Activated B cell treated with CpG ODN at 0.5 μM for 24 hours (primary cell): Measurements from ENCODE around the gene HTATIP2. TPM values are rescaled to one million over a fixed set of nuclear protein-coding genes. Genes with fewer than 3 reads are reported as not detected.

Experiments used
- ATAC-seq: fragments of 200-7000 bp; cut with Tn5 transposase; one replicate; pipeline ENCODE4 v1.10.0; 2021; ENCODE audit warnings: low read depth, mild to moderate bottlenecking, moderate library complexity
- CTCF ChIA-PET: fragments of 350-600 bp; sonication (Branson Sonifier 250); formaldehyde crosslinking; loops from one replicate; lab custom pipeline; 2021; ENCODE audit warnings: antibody characterized with exemption; lab: Charles Lee
- POLR2A ChIA-PET: fragments of 350-600 bp; sonication (Branson Sonifier 250); formaldehyde crosslinking; loops from one replicate; lab custom pipeline; 2021; ENCODE audit warnings: antibody characterized with exemption; lab: Charles Lee
- DNase-seq: peaks from one replicate; pipeline ENCODE4 v3.0.0; 2022
- H3K27ac Mint-ChIP-seq: one replicate; pipeline ENCODE4 v1.8.0; 2020; ENCODE audit warnings: mixed read lengths
- H3K27me3 Mint-ChIP-seq: one replicate; pipeline ENCODE4 v1.8.0; 2021; ENCODE audit warnings: mixed read lengths
- H3K36me3 Mint-ChIP-seq: one replicate; pipeline ENCODE4 v1.8.0; 2021; ENCODE audit warnings: low read depth, mixed read lengths
- H3K4me1 Mint-ChIP-seq: one replicate; pipeline ENCODE4 v1.8.0; 2021; ENCODE audit warnings: mixed read lengths
- H3K4me3 Mint-ChIP-seq: one replicate; pipeline ENCODE4 v1.8.0; 2020; ENCODE audit warnings: mild to moderate bottlenecking, mixed read lengths
- H3K9me3 Mint-ChIP-seq: one replicate; pipeline ENCODE4 v1.8.0; 2020; ENCODE audit warnings: mixed read lengths
- CTCF ChIP-seq: fragments of 200-600 bp; IDR thresholded peaks from one replicate; pipeline ENCODE4 v1.8.0; 2022; ENCODE audit warnings: antibody characterized with exemption, mild to moderate bottlenecking
- intact Hi-C: fragments of 100-400 bp; cut with micrococcal nuclease; formaldehyde crosslinking; loops from one replicate; pipeline ENCODE4 v1.15.1; 2024
- total RNA-seq: library from RNA; stranded (reverse); gene quantifications from 2 replicates; pipeline ENCODE4 v1.2.3, GENCODE V29; 2022

The HTATIP2 gene
- 35.7 and 36.5 TPM in 2 replicates for total RNA-seq

- CTCF ChIA-PET: interaction anchor here (1.3 kb wide), 1 partner anchor 11 kb away, joined by 6 read pairs; no protein-coding TSS in a partner anchor
- H3K4me3 Mint-ChIP-seq: peak within 1 kb of the TSS; percentile 88
- peaks cover 21% of the 10 kb centered on the region for H3K36me3 Mint-ChIP-seq
- no peak for TF ChIP-seq CTCF
- intact Hi-C loops: loop anchor here (1.0 to 10.0 kb wide), 4 partner anchors 24 to 1969 kb away; partner anchors contain the start of genes E2F8, LDHA, PRMT3 and SPTY2D1
- H3K27me3 Mint-ChIP-seq: no peaks in the 10 kb centered on the region
- H3K4me1 Mint-ChIP-seq: peaks cover 57% of the 10 kb centered on the region
- peak; percentile 87 for ATAC-seq
- no peaks in the 10 kb centered on the region for H3K9me3 Mint-ChIP-seq
- POLR2A ChIA-PET: interaction anchor here (0.7 to 1.9 kb wide), 4 partner anchors 10 to 24 kb away, joined by 3 to 22 read pairs (median 4); partner anchors contain the start of gene PRMT3
- peak within 1 kb of the TSS; percentile 89 for H3K27ac Mint-ChIP-seq
- DNase-seq: peak; percentile 78
Measured at GRCh38 chr11:20363500-20364340, at the start of gene HTATIP2. Gene HTATIP2 (plus strand): TSS chr11:20363714. CDS start chr11:20364238, 524 bp downstream.

GRCh38 chr11:20315800-20316199 is 47.7 kb upstream of the HTATIP2 start:
- no peaks in the 10 kb centered on the region for H3K36me3 Mint-ChIP-seq
- intact Hi-C loops: no loop called here
- H3K9me3 Mint-ChIP-seq: no peaks in the 10 kb centered on the region
- CTCF ChIA-PET: no interaction called here
- no peak for TF ChIP-seq CTCF
- ATAC-seq (no peak), DNase-seq (no peak)
- peaks cover 2% of the 10 kb centered on the region for H3K27me3 Mint-ChIP-seq
- POLR2A ChIA-PET: no interaction called here
- no peak overlapping the region for H3K4me3 Mint-ChIP-seq
- no peaks in the 10 kb centered on the region for H3K4me1 Mint-ChIP-seq
- no peak overlapping the region for H3K27ac Mint-ChIP-seq

- TF ChIP-seq CTCF: no peak
- DNase-seq (no peak), ATAC-seq (no peak)
- H3K4me3 Mint-ChIP-seq: no peak overlapping the region
- no peaks in the 10 kb centered on the region for H3K9me3 Mint-ChIP-seq
- intact Hi-C loops: no loop called here
- no peaks in the 10 kb centered on the region for H3K4me1 Mint-ChIP-seq
- POLR2A ChIA-PET: no interaction called here
- H3K27me3 Mint-ChIP-seq: peaks cover 6% of the 10 kb centered on the region
- CTCF ChIA-PET: no interaction called here
- no peaks in the 10 kb centered on the region for H3K36me3 Mint-ChIP-seq
- H3K27ac Mint-ChIP-seq: no peak overlapping the region
Measured at GRCh38 chr11:20321177-20321576, 42.3 kb upstream of the HTATIP2 start.

- no peak overlapping the region for H3K4me3 Mint-ChIP-seq
- no peak for DNase-seq
- no peak overlapping the region for H3K27ac Mint-ChIP-seq
- no peaks in the 10 kb centered on the region for H3K4me1 Mint-ChIP-seq
- ChIA-PET POLR2A (no interaction called here), CTCF (no interaction called here)
- H3K36me3 Mint-ChIP-seq: no peaks in the 10 kb centered on the region
- intact Hi-C loops: no loop called here
- peaks cover 25% of the 10 kb centered on the region for H3K27me3 Mint-ChIP-seq
- TF ChIP-seq CTCF: no peak
- no peak for ATAC-seq
- no peaks in the 10 kb centered on the region for H3K9me3 Mint-ChIP-seq
Measured at GRCh38 chr11:20327377-20327935, 36.1 kb upstream of the HTATIP2 start.

- intact Hi-C loops: no loop called here
- POLR2A ChIA-PET: no interaction called here
- CTCF ChIA-PET: no interaction called here
- Mint-ChIP-seq H3K27me3 (peaks cover 42% of the 10 kb centered on the region), H3K4me3 (no peak overlapping the region), H3K27ac (no peak overlapping the region), H3K36me3 (no peaks in the 10 kb centered on the region), H3K9me3 (no peaks in the 10 kb centered on the region), H3K4me1 (no peaks in the 10 kb centered on the region)
- no peak for TF ChIP-seq CTCF
- DNase-seq (no peak), ATAC-seq (no peak)
Measured at GRCh38 chr11:20336056-20336455, 27.5 kb upstream of the HTATIP2 start.
